GM23248 (cell line): ENCODE results near the gene MAEL. TPM values are rescaled to one million over a fixed set of nuclear protein-coding genes. Genes with fewer than 3 reads are reported as not detected.

Experiments used
- DNase-seq: peaks from one replicate; pipeline ENCODE4 v3.0.0-alpha.2; 2015
- H2AFZ ChIP-seq: fragments of 200-600 bp; sonication (generic); 2 replicates; pipeline ENCODE4 v1.6.1; 2016; ENCODE audit warnings: antibody characterized with exemption
- H3F3A ChIP-seq: fragments of 200-600 bp; sonication (generic); 2 replicates; pipeline ENCODE4 v1.6.1; 2016; ENCODE audit warnings: mild to moderate bottlenecking, antibody characterized with exemption, mixed run types; ENCODE audit not compliant: insufficient read depth
- H3K27ac ChIP-seq: fragments of 200-600 bp; sonication (generic); 2 replicates; pipeline ENCODE4 v1.5.1; 2016; ENCODE audit warnings: mild to moderate bottlenecking
- H3K27me3 ChIP-seq: fragments of 200-600 bp; sonication (generic); replicated peaks from 2 replicates; pipeline ENCODE4 v1.6.1; 2016; ENCODE audit warnings: mild to moderate bottlenecking; ENCODE audit not compliant: insufficient read depth
- H3K36me3 ChIP-seq: fragments of 200-600 bp; sonication (generic); 2 replicates; pipeline ENCODE4 v1.6.1; 2016; ENCODE audit warnings: low read depth, mild to moderate bottlenecking
- H3K4me1 ChIP-seq: fragments of 200-600 bp; sonication (generic); 2 replicates; pipeline ENCODE4 v1.6.1; 2016; ENCODE audit warnings: mild to moderate bottlenecking; ENCODE audit not compliant: insufficient read depth
- H3K4me2 ChIP-seq: fragments of 200-600 bp; sonication (generic); one replicate; pipeline ENCODE4 v1.6.1; 2016; ENCODE audit warnings: mild to moderate bottlenecking; ENCODE audit not compliant: unreplicated experiment
- H3K4me3 ChIP-seq: fragments of 200-600 bp; sonication (generic); 2 replicates; pipeline ENCODE4 v1.5.1; 2016; ENCODE audit warnings: mild to moderate bottlenecking
- H3K79me2 ChIP-seq: fragments of 200-600 bp; sonication (generic); 2 replicates; pipeline ENCODE4 v1.6.1; 2016; ENCODE audit warnings: mild to moderate bottlenecking; ENCODE audit not compliant: insufficient read depth
- H3K9ac ChIP-seq: fragments of 200-600 bp; sonication (generic); 2 replicates; pipeline ENCODE4 v1.6.1; 2016; ENCODE audit warnings: mild to moderate bottlenecking
- H3K9me2 ChIP-seq: fragments of 200-600 bp; sonication (generic); 2 replicates; pipeline ENCODE4 v1.6.1; 2016; ENCODE audit warnings: mixed run types, mild to moderate bottlenecking, moderate library complexity; ENCODE audit not compliant: insufficient read depth
- H3K9me3 ChIP-seq: fragments of 200-600 bp; sonication (generic); one replicate; pipeline ENCODE4 v1.6.1; 2017; ENCODE audit warnings: low read depth
- H4K20me1 ChIP-seq: fragments of 200-600 bp; sonication (generic); 2 replicates; pipeline ENCODE4 v1.6.0; 2016; ENCODE audit not compliant: insufficient read depth
- EZH2 ChIP-seq: fragments of 200-600 bp; sonication (generic); IDR thresholded peaks from 2 replicates; pipeline ENCODE4 v1.6.1; 2018; ENCODE audit warnings: antibody characterized with exemption, mild to moderate bottlenecking; ENCODE audit not compliant: insufficient read depth, poor library complexity, severe bottlenecking
- EZH2phosphoT487 ChIP-seq: fragments of 200-600 bp; sonication (generic); IDR thresholded peaks from 2 replicates; pipeline ENCODE4 v1.6.1; 2018; ENCODE audit warnings: antibody characterized with exemption, moderate library complexity, mild to moderate bottlenecking, low read depth; ENCODE audit not compliant: insufficient read depth
- WGBS, 2 experiments: methylation state at CpG; one replicate each; pipeline ENCODE4 v1.1.6; 2015 to 2017; ENCODE audit warnings: low lambda C conversion rate in 2 of 2, low coverage in 1 of 2; ENCODE audit errors: missing lambda C conversion rate in 2 of 2; 5-methylcytosine and 5-hydroxymethylcytosine counted together
- in situ Hi-C: fragments of 300-500 bp; cut with MboI; formaldehyde crosslinking; loops from 2 replicates; pipeline ENCODE4 v1.15.0; 2020
- polyA plus RNA-seq: library from polyadenylated mRNA; unstranded; fragments of >200 nt; fragmentation: Nextera tagmentation; extraction: Ambion mirVana; gene quantifications from 2 replicates; pipeline ENCODE4 v1.2.1, GENCODE V29; 2016
- total RNA-seq: library from RNA; depleted of rRNA; stranded (reverse); fragments of >200 nt; shearing (Covaris generic); gene quantifications from 2 replicates; pipeline ENCODE4 v1.2.3, GENCODE V29; 2014

Gene MAEL
- total and polyA plus RNA-seq, 2 experiments from 2014 or later = not detected

- Histone ChIP-seq H4K20me1 (no peaks in the 10 kb centered on the region), H3K79me2 (no peaks in the 10 kb centered on the region), H3K9me3 (no peaks in the 10 kb centered on the region), H3K4me2 (no peak overlapping the region), H3K4me1 (no peaks in the 10 kb centered on the region), H3K9me2 (no peaks in the 10 kb centered on the region), H3K9ac (no peak overlapping the region), H3K27me3 (peaks cover 26% of the 10 kb centered on the region), H3F3A (peaks cover 11% of the 10 kb centered on the region; the same call in 1 of the 2 replicates), H3K27ac (no peak overlapping the region), H2AFZ (no peak overlapping the region), H3K36me3 (no peaks in the 10 kb centered on the region), H3K4me3 (no peak overlapping the region)
- TF ChIP-seq EZH2phosphoT487 (no peak), EZH2 (no peak)
- in situ Hi-C loops = no loop called here
- no peak for DNase-seq
Observed at GRCh38 chr1:166953491-166953890, 35.6 kb upstream of the MAEL start.

GRCh38 chr1:166956057-166956850 is 32.8 kb upstream of the MAEL start:
- H3K36me3 ChIP-seq = no peaks in the 10 kb centered on the region
- peaks cover 16% of the 10 kb centered on the region for H3K27me3 ChIP-seq
- H3K4me1 ChIP-seq = no peaks in the 10 kb centered on the region
- 22 to 27% methylated on average over 1 to 2 of the region's 2 CpGs for WGBS, 2 experiments
- no peak for TF ChIP-seq EZH2phosphoT487
- TF ChIP-seq EZH2 = no peak
- peaks cover 11% of the 10 kb centered on the region; the same call in 1 of the 2 replicates for H3F3A ChIP-seq
- H3K4me2 ChIP-seq = no peak overlapping the region
- no peaks in the 10 kb centered on the region for H3K79me2 ChIP-seq
- no peak overlapping the region for H3K27ac ChIP-seq
- no peak overlapping the region for H3K4me3 ChIP-seq
- no peak overlapping the region for H2AFZ ChIP-seq
- H4K20me1 ChIP-seq = no peaks in the 10 kb centered on the region
- DNase-seq = no peak
- no peak overlapping the region for H3K9ac ChIP-seq
- no peaks in the 10 kb centered on the region for H3K9me3 ChIP-seq
- in situ Hi-C loops = no loop called here
- H3K9me2 ChIP-seq = no peaks in the 10 kb centered on the region

- Histone ChIP-seq H3K27me3 (peaks cover 16% of the 10 kb centered on the region), H3K9me3 (no peaks in the 10 kb centered on the region), H3F3A (peaks cover 11% of the 10 kb centered on the region; the same call in 1 of the 2 replicates), H3K9me2 (no peaks in the 10 kb centered on the region), H3K36me3 (no peaks in the 10 kb centered on the region), H2AFZ (no peak overlapping the region), H3K27ac (no peak overlapping the region), H3K9ac (no peak overlapping the region), H3K4me3 (no peak overlapping the region), H3K4me2 (no peak overlapping the region), H3K79me2 (no peaks in the 10 kb centered on the region), H4K20me1 (no peaks in the 10 kb centered on the region), H3K4me1 (no peaks in the 10 kb centered on the region)
- no peak for DNase-seq
- 56 to 64% methylated on average over 2 of the region's 2 CpGs for WGBS, 2 experiments
- TF ChIP-seq EZH2phosphoT487 (no peak), EZH2 (no peak)
- in situ Hi-C loops = no loop called here
Observed at GRCh38 chr1:166956872-166957271, 32.2 kb upstream of the MAEL start.

GRCh38 chr1:166960858-166961474 is 28.1 kb upstream of the MAEL start:
- Histone ChIP-seq H3K9ac (no peak overlapping the region), H2AFZ (no peak overlapping the region), H3K4me3 (no peak overlapping the region), H3K9me3 (no peaks in the 10 kb centered on the region), H3K4me2 (no peak overlapping the region), H3K4me1 (no peaks in the 10 kb centered on the region), H3K36me3 (no peaks in the 10 kb centered on the region), H4K20me1 (no peaks in the 10 kb centered on the region), H3K27ac (no peak overlapping the region), H3K79me2 (no peaks in the 10 kb centered on the region), H3K27me3 (peaks cover 21% of the 10 kb centered on the region), H3F3A (no peaks in the 10 kb centered on the region), H3K9me2 (no peaks in the 10 kb centered on the region)
- in situ Hi-C loops = no loop called here
- TF ChIP-seq EZH2 = no peak
- no peak for TF ChIP-seq EZH2phosphoT487
- 61 to 67% methylated on average over 1 of the region's 1 CpG for WGBS, 2 experiments
- no peak for DNase-seq
